IPS DF 19.7 (cell line): ENCODE results near the gene CHCHD6.

Experiments
- DNase-seq: peaks from one replicate; pipeline ENCODE4 v3.0.0-alpha.2; 2013; ENCODE audit warnings: low read depth, low spot score

Gene CHCHD6

GRCh38 chr3:127005864-127006500 lies 301.9 kb downstream of the CHCHD6 start:
- no peak for DNase-seq

DNA sequence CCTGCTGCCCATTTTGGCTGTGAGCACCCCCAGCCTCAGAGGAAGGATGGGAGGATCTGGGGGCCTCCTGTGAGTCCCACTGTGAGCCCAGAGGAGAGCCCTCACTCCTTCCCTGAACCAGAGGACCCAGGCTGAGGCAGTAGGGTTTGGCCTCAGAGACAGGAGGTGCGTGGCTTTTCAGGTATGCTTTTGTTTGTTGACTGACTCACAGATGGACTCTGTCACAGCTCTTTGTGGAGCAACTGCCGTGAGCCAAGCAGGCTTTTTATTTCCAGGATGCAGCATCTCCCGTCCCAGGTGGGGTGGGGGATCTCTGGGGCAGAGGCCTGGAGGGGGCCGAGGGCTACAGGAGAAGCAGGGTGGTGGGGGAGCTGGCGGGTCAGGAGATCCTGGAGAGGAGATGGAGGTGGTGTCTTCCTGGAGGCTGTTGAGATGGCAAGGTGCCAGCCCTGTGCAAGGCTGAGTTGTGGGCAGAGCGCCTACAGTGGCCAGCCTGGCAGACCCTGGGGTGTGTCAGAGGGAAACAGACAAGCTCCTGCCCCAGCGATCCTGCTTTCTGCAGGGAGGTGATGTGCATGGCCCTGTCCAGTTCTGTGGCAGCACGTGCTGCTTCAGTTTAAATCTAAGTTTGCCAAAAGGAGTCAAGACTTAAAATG lies 302.9 kb downstream of the CHCHD6 start:
- DNase-seq, result no peak

DNA sequence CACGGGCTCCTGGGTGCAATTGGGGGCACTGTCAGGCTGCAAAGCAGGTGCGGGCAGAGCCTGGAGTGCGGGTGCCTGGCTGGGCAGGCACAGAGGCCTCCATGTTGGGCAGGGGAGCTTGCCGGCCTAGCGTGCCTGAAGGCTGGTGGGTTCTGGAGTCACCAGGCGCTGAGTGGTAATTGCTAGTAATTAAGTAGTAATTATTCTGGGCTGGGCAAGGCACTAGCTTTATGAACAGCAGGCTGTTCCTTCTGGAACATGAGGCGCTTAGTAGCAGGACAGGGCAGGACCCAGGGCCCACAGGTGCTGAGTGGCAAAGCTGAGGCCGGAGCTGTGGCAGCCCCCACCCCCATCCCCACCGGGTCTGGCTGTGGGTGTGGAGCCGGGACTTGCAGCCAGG lies 304.2 kb downstream of the CHCHD6 start:
- DNase-seq, result no peak

GRCh38 chr3:127009531-127009930 lies 305.5 kb downstream of the CHCHD6 start:
- no peak for DNase-seq
